Measurements from ENCODE around the gene ZBTB42. TPM values are rescaled to one million over a fixed set of nuclear protein-coding genes. Genes with fewer than 3 reads are reported as not detected.

Gene ZBTB42
- total and polyA plus RNA-seq, 2 of the 13 experiments (the other 11 are each of a cell fraction or from before 2014, with no cell fraction given): 2.8 to 4.2 TPM

DNA sequence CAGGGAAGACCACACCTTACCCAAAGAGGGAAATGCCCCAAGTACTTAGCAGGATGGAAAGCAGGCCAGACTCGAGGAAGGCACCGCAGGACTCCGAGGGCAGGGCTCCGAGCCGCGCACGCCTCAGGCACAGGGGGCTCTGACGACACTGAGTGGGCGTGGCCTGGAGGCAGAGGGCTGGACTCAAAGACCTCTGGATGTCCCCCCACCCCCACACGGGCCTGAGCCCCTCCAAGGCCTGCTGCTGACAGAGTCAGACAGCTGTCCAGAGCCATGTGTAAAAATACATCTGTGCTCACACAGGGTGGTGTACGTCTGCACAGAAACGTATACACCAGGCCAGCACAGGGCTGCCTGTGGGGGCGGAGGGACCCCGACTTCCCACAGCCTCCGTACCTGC, 6.8 kb upstream of the ZBTB42 start:
- Histone ChIP-seq H3K27me3 (ENCODE audit: control insufficient read depth in 1 of 2, insufficient read depth in 2 of 2, low read length in 2 of 2) (no peaks in the 10 kb centered on the region), H3K36me3 (replicated peaks in 1 of 2; ENCODE audit: control insufficient read depth in 1 of 2, insufficient read depth in 2 of 2, low read length in 2 of 2) (peaks cover 7 to 17% of the 10 kb centered on the region in 2 experiments; a peak in 3 of 5 replicates), H2AFZ (ENCODE audit: low read length) (no peak overlapping the region), H3K27ac (ENCODE audit: extremely low read length, insufficient read depth, low read length) (peak overlapping the region; percentile 57), H3K4me1 (ENCODE audit: insufficient read depth, low read length) (peaks cover 54% of the 10 kb centered on the region), H3K4me2 (ENCODE audit: low read depth, low read length) (peak overlapping the region; percentile 92), H3K9ac (ENCODE audit: insufficient read depth, low read depth, low read length) (peak overlapping the region; percentile 86), H3K9me3 (ENCODE audit: low read length) (no peaks in the 10 kb centered on the region), H4K20me1 (ENCODE audit: insufficient read depth, low read length) (peaks cover 12% of the 10 kb centered on the region), H3K4me3 (replicated peaks in 1 of 3; ENCODE audit: insufficient read depth in 1 of 3, low read depth in 2 of 3, low read length in 3 of 3) (peak overlapping the region; percentile 70 to 88 (median 78)), H3K79me2 (ENCODE audit: insufficient read depth, low read length) (peaks cover 26% of the 10 kb centered on the region)
- 5% methylated on average over 7 of the region's 15 CpGs for WGBS (ENCODE audit: low lambda C conversion rate)
- DNase-seq (ENCODE audit: low spot score): peak; percentile 57
- POLR2A ChIA-PET: interaction anchor here (1.0 to 1.9 kb wide), 3 partner anchors 27 to 128 kb away, joined by 3 to 20 read pairs (median 4); partner anchors contain the start of gene SIVA1
- peak; percentile 17 for ATAC-seq
- FAIRE-seq: no peak
- CTCF ChIA-PET (ENCODE audit: low intra/inter-chr PET ratio, low total read pairs): no interaction called here
- in situ Hi-C loops (cut with HindIII; ENCODE audit: extremely low pct_ligation_motif_present, low pct_unique_long_range_greater_than_20kb) (no loop called here), intact Hi-C loops (cut with micrococcal nuclease; ENCODE audit: unreplicated experiment) (loop anchor here (2.0 kb wide), 1 partner anchor 13 kb away; no protein-coding TSS in a partner anchor)
- BruUV-seq (replicated peaks): TSS peak; percentile 55
- 0 out of 2 replicates have a peak, but pooled peaks have one; percentile 29 for TF ChIP-seq MEF2D (CRISPR knock-in tag; IDR thresholded peaks at IDR 0.05)
- TF ChIP-seq POLR2AphosphoS5 (IDR thresholded peaks at IDR 0.05; ENCODE audit: low read depth, low read length): peak; percentile 17; the same call in 1 of the 2 replicates
- TF ChIP-seq ZBTB7B (CRISPR knock-in tag; IDR thresholded peaks at IDR 0.05): no peak
- TF ChIP-seq, protein P1, sequence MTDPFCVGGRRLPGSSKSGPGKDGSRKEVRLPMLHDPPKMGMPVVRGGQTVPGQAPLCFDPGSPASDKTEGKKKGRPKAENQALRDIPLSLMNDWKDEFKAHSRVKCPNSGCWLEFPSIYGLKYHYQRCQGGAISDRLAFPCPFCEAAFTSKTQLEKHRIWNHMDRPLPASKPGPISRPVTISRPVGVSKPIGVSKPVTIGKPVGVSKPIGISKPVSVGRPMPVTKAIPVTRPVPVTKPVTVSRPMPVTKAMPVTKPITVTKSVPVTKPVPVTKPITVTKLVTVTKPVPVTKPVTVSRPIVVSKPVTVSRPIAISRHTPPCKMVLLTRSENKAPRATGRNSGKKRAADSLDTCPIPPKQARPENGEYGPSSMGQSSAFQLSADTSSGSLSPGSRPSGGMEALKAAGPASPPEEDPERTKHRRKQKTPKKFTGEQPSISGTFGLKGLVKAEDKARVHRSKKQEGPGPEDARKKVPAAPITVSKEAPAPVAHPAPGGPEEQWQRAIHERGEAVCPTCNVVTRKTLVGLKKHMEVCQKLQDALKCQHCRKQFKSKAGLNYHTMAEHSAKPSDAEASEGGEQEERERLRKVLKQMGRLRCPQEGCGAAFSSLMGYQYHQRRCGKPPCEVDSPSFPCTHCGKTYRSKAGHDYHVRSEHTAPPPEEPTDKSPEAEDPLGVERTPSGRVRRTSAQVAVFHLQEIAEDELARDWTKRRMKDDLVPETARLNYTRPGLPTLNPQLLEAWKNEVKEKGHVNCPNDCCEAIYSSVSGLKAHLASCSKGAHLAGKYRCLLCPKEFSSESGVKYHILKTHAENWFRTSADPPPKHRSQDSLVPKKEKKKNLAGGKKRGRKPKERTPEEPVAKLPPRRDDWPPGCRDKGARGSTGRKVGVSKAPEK (CRISPR knock-in tag; IDR thresholded peaks at IDR 0.05; ENCODE audit: borderline replicate concordance): no peak
- TF ChIP-seq, protein P2, sequence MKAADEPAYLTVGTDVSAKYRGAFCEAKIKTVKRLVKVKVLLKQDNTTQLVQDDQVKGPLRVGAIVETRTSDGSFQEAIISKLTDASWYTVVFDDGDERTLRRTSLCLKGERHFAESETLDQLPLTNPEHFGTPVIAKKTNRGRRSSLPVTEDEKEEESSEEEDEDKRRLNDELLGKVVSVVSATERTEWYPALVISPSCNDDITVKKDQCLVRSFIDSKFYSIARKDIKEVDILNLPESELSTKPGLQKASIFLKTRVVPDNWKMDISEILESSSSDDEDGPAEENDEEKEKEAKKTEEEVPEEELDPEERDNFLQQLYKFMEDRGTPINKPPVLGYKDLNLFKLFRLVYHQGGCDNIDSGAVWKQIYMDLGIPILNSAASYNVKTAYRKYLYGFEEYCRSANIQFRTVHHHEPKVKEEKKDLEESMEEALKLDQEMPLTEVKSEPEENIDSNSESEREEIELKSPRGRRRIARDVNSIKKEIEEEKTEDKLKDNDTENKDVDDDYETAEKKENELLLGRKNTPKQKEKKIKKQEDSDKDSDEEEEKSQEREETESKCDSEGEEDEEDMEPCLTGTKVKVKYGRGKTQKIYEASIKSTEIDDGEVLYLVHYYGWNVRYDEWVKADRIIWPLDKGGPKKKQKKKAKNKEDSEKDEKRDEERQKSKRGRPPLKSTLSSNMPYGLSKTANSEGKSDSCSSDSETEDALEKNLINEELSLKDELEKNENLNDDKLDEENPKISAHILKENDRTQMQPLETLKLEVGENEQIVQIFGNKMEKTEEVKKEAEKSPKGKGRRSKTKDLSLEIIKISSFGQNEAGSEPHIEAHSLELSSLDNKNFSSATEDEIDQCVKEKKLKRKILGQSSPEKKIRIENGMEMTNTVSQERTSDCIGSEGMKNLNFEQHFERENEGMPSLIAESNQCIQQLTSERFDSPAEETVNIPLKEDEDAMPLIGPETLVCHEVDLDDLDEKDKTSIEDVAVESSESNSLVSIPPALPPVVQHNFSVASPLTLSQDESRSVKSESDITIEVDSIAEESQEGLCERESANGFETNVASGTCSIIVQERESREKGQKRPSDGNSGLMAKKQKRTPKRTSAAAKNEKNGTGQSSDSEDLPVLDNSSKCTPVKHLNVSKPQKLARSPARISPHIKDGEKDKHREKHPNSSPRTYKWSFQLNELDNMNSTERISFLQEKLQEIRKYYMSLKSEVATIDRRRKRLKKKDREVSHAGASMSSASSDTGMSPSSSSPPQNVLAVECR (CRISPR knock-in tag; IDR thresholded peaks at IDR 0.05; ENCODE audit: borderline replicate concordance): peak; percentile 48
- TF ChIP-seq, protein P3, sequence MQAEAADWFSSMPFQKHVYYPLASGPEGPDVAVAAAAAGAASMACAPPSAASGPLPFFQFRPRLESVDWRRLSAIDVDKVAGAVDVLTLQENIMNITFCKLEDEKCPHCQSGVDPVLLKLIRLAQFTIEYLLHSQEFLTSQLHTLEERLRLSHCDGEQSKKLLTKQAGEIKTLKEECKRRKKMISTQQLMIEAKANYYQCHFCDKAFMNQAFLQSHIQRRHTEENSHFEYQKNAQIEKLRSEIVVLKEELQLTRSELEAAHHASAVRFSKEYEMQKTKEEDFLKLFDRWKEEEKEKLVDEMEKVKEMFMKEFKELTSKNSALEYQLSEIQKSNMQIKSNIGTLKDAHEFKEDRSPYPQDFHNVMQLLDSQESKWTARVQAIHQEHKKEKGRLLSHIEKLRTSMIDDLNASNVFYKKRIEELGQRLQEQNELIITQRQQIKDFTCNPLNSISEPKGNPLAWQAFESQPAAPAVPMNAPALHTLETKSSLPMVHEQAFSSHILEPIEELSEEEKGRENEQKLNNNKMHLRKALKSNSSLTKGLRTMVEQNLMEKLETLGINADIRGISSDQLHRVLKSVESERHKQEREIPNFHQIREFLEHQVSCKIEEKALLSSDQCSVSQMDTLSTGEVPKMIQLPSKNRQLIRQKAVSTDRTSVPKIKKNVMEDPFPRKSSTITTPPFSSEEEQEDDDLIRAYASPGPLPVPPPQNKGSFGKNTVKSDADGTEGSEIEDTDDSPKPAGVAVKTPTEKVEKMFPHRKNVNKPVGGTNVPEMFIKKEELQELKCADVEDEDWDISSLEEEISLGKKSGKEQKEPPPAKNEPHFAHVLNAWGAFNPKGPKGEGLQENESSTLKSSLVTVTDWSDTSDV (CRISPR knock-in tag; IDR thresholded peaks at IDR 0.05): no peak
- no peak for TF ChIP-seq ZNF781 (CRISPR knock-in tag; IDR thresholded peaks at IDR 0.05; ENCODE audit: borderline replicate concordance, not compliant biosample characterization)
- peak; percentile 96; the same call in 1 of the 2 replicates for TF ChIP-seq ZNF672 (CRISPR knock-in tag; IDR thresholded peaks at IDR 0.05)
- TF ChIP-seq TEAD3 (CRISPR knock-in tag; optimal IDR thresholded peaks at IDR 0.05; ENCODE audit: borderline replicate concordance): no peak
- TF ChIP-seq ZNF546 (CRISPR knock-in tag; conservative IDR thresholded peaks at IDR 0.05): no peak
- TF ChIP-seq MXD4 (CRISPR knock-in tag; IDR thresholded peaks at IDR 0.05): 0 out of 2 replicates have a peak, but pooled peaks have one; percentile 14
- TF ChIP-seq ZNF180 (CRISPR knock-in tag; IDR thresholded peaks at IDR 0.05; ENCODE audit: borderline replicate concordance, low read depth): no peak
- no peak for TF ChIP-seq MATR3 (CRISPR knock-in tag; IDR thresholded peaks at IDR 0.05)
- TF ChIP-seq, protein P4, sequence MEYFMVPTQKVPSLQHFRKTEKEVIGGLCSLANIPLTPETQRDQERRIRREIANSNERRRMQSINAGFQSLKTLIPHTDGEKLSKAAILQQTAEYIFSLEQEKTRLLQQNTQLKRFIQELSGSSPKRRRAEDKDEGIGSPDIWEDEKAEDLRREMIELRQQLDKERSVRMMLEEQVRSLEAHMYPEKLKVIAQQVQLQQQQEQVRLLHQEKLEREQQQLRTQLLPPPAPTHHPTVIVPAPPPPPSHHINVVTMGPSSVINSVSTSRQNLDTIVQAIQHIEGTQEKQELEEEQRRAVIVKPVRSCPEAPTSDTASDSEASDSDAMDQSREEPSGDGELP (IDR thresholded peaks at IDR 0.05; ENCODE audit: borderline replicate concordance, low read depth): peak; percentile 41; the same call in 1 of the 2 replicates

All from HepG2 (cell line).